ENCODE measurements around the gene EPS8L2. TPM values are rescaled to one million over a fixed set of nuclear protein-coding genes. Genes with fewer than 3 reads are reported as not detected.

EPS8L2 gene
- total RNA-seq, 1 donor = 55.3 TPM

DNA sequence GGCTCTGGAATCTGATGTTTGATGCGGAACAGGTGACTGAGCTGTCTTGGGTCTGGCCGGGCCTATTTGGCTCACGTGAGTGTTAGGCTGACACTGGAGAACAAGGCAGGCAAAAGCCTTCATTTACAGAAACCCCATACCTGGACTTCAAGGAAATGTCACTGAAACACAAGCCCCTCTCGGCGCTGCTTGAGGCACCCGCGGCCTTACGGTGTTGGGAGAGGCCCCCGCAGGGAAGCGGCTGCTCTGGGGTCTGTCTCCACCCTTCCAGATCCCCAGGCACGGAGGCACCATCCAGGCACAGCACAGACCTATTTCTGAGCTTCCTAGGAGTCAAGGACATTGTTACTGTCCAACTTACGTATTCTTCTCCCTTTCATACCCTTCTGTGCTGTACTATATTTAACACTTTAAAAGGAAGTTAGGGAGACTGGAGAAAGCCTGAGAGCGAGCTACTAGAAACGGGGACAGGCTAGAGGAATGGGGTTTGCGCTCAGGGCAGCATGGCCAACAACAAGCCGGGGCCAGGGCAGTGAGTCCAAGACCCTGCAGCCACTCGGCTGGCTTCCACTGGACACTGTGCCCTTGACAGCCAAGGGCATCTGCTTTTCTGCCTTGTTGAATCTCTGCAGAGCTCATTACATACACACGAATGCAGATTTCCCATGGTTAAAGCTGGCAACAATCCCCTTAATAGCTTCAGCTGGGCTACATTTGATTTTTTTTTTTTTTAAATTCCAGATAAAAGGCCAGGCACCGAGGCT lies 45.2 kb upstream of the EPS8L2 start:
- TF ChIP-seq, protein P1, sequence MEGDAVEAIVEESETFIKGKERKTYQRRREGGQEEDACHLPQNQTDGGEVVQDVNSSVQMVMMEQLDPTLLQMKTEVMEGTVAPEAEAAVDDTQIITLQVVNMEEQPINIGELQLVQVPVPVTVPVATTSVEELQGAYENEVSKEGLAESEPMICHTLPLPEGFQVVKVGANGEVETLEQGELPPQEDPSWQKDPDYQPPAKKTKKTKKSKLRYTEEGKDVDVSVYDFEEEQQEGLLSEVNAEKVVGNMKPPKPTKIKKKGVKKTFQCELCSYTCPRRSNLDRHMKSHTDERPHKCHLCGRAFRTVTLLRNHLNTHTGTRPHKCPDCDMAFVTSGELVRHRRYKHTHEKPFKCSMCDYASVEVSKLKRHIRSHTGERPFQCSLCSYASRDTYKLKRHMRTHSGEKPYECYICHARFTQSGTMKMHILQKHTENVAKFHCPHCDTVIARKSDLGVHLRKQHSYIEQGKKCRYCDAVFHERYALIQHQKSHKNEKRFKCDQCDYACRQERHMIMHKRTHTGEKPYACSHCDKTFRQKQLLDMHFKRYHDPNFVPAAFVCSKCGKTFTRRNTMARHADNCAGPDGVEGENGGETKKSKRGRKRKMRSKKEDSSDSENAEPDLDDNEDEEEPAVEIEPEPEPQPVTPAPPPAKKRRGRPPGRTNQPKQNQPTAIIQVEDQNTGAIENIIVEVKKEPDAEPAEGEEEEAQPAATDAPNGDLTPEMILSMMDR (IDR thresholded peaks at IDR 0.05; ENCODE audit: insufficient read depth, low read depth, low read length) = no peak
- no peak overlapping the region for H3K4me3 ChIP-seq (ENCODE audit: low read depth, low read length)
- no peak for DNase-seq (ENCODE audit: low read depth)

GRCh38 chr11:662689-663274 lies 43.2 kb upstream of the EPS8L2 start:
- TF ChIP-seq, protein P1 (IDR thresholded peaks at IDR 0.05; ENCODE audit: insufficient read depth, low read depth, low read length) = peak; percentile 88
- DNase-seq (ENCODE audit: low read depth) = peak; percentile 69
- no peak overlapping the region for H3K4me3 ChIP-seq (ENCODE audit: low read depth, low read length)

DNA sequence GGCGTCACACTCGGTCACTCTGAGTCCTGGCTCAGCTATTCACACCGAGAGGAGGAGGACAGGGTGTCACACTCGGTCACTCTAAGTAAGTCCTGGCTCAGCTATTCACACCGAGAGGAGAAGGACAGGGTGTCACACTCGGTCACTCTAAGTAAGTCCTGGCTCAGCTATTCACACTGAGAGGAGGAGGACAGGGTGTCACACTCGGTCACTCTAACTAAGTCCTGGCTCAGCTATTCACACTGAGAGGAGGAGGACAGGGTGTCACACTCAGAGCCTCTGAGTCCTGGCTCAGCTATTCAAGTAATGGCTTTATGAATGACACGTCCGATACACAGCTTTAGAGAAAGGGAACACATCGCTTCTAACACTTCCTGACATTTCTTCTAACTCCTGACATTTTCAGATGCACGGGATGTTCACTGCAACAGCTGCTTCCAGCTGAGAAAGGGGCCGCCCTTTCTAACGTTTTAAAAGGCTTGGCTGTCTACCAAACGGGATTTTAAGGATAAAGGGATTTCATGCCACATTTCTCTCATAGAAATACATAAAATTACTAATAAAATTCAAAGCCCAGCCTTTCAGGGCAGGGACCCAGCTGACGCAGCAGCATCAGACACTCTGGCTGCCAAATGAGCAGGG lies 40.8 kb upstream of the EPS8L2 start:
- TF ChIP-seq, protein P1 (IDR thresholded peaks at IDR 0.05; ENCODE audit: insufficient read depth, low read depth, low read length) = no peak
- no peak overlapping the region for H3K4me3 ChIP-seq (ENCODE audit: low read depth, low read length)
- peak; percentile 96 for DNase-seq (ENCODE audit: low read depth)

DNA sequence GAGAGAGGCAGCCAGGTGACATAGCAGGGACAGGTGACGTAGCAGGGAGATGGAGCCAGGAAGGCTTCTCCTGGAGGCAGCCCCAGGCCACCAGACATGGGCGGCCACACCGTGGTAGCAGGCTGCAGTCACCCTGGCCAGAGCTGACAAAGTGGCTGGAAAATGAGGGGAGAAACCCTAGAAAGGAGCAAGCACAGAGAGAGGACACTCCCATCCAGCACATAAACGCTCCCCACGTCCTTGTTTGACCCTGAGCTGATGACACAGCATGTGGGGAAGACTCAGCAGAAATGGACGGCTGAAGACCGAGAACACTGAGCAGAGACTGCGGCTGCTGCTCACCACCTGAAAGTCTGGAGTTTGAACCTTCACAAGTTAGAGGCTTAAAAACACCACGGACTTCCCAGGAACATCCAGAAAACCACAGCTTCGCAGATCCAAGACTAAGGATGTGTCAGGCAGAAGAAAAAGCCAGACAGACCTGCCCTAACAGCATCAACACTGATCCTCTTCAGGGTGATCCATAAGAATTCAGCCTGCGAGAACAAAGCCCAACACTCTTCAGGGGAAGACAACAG lies 40.2 kb upstream of the EPS8L2 start:
- TF ChIP-seq, protein P1 (IDR thresholded peaks at IDR 0.05; ENCODE audit: insufficient read depth, low read depth, low read length) = no peak
- no peak overlapping the region for H3K4me3 ChIP-seq (ENCODE audit: low read depth, low read length)
- peak; percentile 91 for DNase-seq (ENCODE audit: low read depth)

DNA sequence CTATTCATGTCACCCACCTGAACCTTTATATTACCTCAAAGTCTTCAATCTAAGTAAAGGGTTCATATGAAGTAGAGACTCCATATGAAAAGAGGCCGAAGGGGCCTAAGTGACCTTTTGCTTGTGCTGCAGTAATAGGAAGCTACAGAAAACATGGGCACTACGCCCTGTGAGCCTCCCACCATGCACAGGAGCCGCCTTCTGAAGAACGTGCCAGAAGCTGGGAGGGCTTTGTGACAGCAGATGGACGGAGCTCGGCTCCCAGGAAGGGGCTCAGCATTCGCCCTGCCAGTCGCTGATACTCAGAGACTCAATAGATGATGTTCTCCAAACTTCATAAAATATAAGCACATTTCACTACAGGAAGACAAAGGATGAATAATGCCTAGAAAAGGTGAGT lies 32.2 kb upstream of the EPS8L2 start:
- no peak for DNase-seq (ENCODE audit: low read depth)
- TF ChIP-seq, protein P1 (IDR thresholded peaks at IDR 0.05; ENCODE audit: insufficient read depth, low read depth, low read length) = no peak
- H3K4me3 ChIP-seq (ENCODE audit: low read depth, low read length) = no peak overlapping the region

GRCh38 chr11:674406-674805 lies 31.6 kb upstream of the EPS8L2 start:
- no peak for DNase-seq (ENCODE audit: low read depth)
- TF ChIP-seq, protein P1 (IDR thresholded peaks at IDR 0.05; ENCODE audit: insufficient read depth, low read depth, low read length) = no peak
- H3K4me3 ChIP-seq (ENCODE audit: low read depth, low read length) = no peak overlapping the region

Measured in fibroblast of villous mesenchyme (primary cell).